K562 (cell line): ENCODE results near the gene SNRNP48. TPM values are rescaled to one million over a fixed set of nuclear protein-coding genes. Genes with fewer than 3 reads are reported as not detected.

Source experiments
- ATF1 ChIP-seq, 2 experiments: fragments of 450-650 bp in 1 of 2; IDR thresholded peaks; 2 replicates each; pipeline ENCODE4 v1.6.1; 2016; ENCODE audit warnings: missing compliant biosample characterization in 1 of 2, missing genetic modification characterization in 1 of 2
- BRD4 ChIP-seq: fragments of 200-600 bp; sonication (generic); IDR thresholded peaks from 2 replicates; pipeline ENCODE4 v1.6.1; 2017; ENCODE audit warnings: inconsistent platforms
- ELF4 ChIP-seq: fragments of 450-650 bp; formaldehyde crosslinking; IDR thresholded peaks from 2 replicates; pipeline ENCODE4 v1.4.0; 2022; ENCODE audit warnings: missing genetic modification characterization
- KLF16 ChIP-seq: IDR thresholded peaks from 2 replicates; pipeline ENCODE4 v1.6.1; 2016; ENCODE audit warnings: antibody characterized with exemption
- NFIX ChIP-seq: fragments of 250-450 bp; sonication (Bioruptor Pico); IDR thresholded peaks from 2 replicates; pipeline ENCODE4 v1.4.0; 2020; ENCODE audit warnings: low read depth, mild to moderate bottlenecking, moderate library complexity
- RAD21 ChIP-seq, 2 experiments: fragments of 250-450 bp in 1 of 2; fragments of 450-650 bp in 1 of 2; sonication (Bioruptor Pico) in 1 of 2; formaldehyde crosslinking in 1 of 2; IDR thresholded peaks in 1 of 2; conservative IDR thresholded peaks in 1 of 2; 2 replicates each; pipeline versions ENCODE4 v1.4.0 to v1.8.0; 2020 to 2022; ENCODE audit warnings: mild to moderate bottlenecking in 2 of 2, moderate library complexity in 1 of 2
- SOX6 ChIP-seq: fragments of 450-650 bp; IDR thresholded peaks from 2 replicates; pipeline ENCODE4 v1.6.1; 2014; ENCODE audit warnings: mild to moderate bottlenecking
- SRF ChIP-seq, 2 experiments: fragments of 250-450, 450-650 bp in 1 of 2; sonication (Bioruptor Pico) in 1 of 2; sonication (generic) in 1 of 2; formaldehyde crosslinking; IDR thresholded peaks; 2 replicates each; pipeline versions ENCODE4 v1.5.0 to v1.5.1; 2020 to 2022; ENCODE audit warnings: mild to moderate bottlenecking in 1 of 2, missing genetic modification reagents in 1 of 2
- STAG1 ChIP-seq: sonication (generic); formaldehyde crosslinking; IDR thresholded peaks from 2 replicates; pipeline ENCODE4 v1.5.0; 2020; ENCODE audit warnings: missing genetic modification reagents, borderline replicate concordance
- ZBTB5 ChIP-seq: fragments of 450-650 bp; IDR thresholded peaks from 2 replicates; pipeline ENCODE4 v1.6.1; 2017; ENCODE audit warnings: antibody characterized with exemption
- ZNF449 ChIP-seq: fragments of 250-450 bp; sonication (Bioruptor Pico); IDR thresholded peaks from 2 replicates; pipeline ENCODE4 v1.8.0; 2022; ENCODE audit warnings: moderate library complexity, mild to moderate bottlenecking, inconsistent platforms
- ZNF668 ChIP-seq: fragments of 250-450 bp; sonication (Bioruptor Pico); IDR thresholded peaks from 2 replicates; pipeline ENCODE4 v1.8.0; 2022; ENCODE audit warnings: mild to moderate bottlenecking, inconsistent platforms
- ZNF830 ChIP-seq: fragments of 250-450 bp; sonication (Bioruptor Pico); IDR thresholded peaks from 2 replicates; pipeline ENCODE4 v1.5.0; 2021; ENCODE audit warnings: mild to moderate bottlenecking
- polyA plus RNA-seq, 8 experiments: library from polyadenylated mRNA; depleted of rRNA in 4 of 8; stranded (reverse) in 5 of 8; unstranded in 3 of 8; fragments of >200 nt; fragmentation: Nextera tagmentation in 2 of 8; fragmentation: Illumina TruSeq in 1 of 8; extraction: Ambion mirVana in 2 of 8; extraction: Trizol in 1 of 8; gene quantifications; 2 replicates each; pipeline versions ENCODE4 v1.2.1 to v1.2.3, GENCODE V29; 2011 to 2014; ENCODE audit warnings: inconsistent platforms in 1 of 8, missing spikeins in 1 of 8
- total RNA-seq, 7 experiments: library from RNA; depleted of rRNA in 6 of 7; stranded (reverse); fragments of >200 nt in 6 of 7; fragmentation: Illumina TruSeq in 2 of 7; extraction: Trizol in 2 of 7; gene quantifications; 2 replicates each; pipeline versions ENCODE4 v1.2.1 to v1.2.3, GENCODE V29; 2011 to 2021; ENCODE audit warnings: low replicate concordance in 1 of 7
- TF ChIP-seq, protein P1 (sequence below): IDR thresholded peaks from 2 replicates; pipeline ENCODE4 v1.6.1; 2011; ENCODE audit warnings: borderline replicate concordance, low read depth, mild to moderate bottlenecking, moderate library complexity, low read length; ENCODE audit not compliant: insufficient read depth, poor library complexity, severe bottlenecking
- TF ChIP-seq, protein P2 (sequence below), 2 experiments: fragments of 450-650 bp in 1 of 2; sonication (generic) in 1 of 2; formaldehyde crosslinking in 1 of 2; IDR thresholded peaks in 1 of 2; conservative IDR thresholded peaks in 1 of 2; 2 replicates each; pipeline versions ENCODE4 v1.6.1 to v1.8.1; 2016 to 2023; ENCODE audit warnings: mild to moderate bottlenecking in 2 of 2, moderate library complexity in 2 of 2, inconsistent platforms in 1 of 2, missing genetic modification reagents in 1 of 2
- TF ChIP-seq, protein P3 (sequence below): sonication (generic); formaldehyde crosslinking; IDR thresholded peaks from 2 replicates; pipeline ENCODE4 v1.8.0; 2023; ENCODE audit warnings: mild to moderate bottlenecking, missing genetic modification reagents

The SNRNP48 gene
- total and polyA plus RNA-seq, 9 of the 15 experiments (the other 6 are each of a cell fraction or from before 2014, with no cell fraction given), result 6.2 to 32.9 (median 18.6) TPM

DNA sequence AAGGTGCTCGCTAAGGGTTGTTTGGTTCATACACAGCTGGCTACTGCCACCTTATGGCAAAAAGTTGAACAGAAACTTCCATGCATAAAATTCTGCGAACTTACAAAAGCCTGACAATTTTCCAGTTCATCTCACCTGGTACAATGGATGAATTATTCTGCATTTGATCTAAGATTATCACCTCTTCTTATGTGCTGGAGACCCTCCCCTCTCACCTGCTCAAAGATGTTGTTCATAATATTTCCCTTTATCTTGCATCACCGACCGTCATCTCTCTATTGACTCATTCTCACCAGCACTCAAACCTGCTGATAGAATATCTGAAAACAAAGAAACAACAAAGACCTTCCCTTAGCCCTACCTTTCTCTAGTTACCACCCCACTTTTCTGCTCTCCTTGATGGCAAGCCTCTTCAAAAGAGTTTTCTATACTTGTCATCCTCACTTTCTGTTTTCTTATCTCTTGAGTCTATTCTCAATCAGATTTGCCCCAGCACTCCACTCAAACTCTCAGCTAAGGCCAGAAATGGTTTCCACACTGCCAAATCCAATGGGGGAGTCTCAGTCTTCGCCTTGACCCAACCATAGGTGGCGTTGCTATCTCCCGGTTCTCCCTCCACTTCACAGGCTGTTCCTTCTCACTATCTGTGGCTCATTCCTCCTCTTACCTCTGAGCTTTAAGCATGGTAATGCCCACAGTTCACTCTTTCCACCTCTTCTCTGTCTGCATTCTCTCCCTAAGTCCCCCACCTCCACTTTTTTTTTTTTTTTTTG is 25.8 kb downstream of the SNRNP48 start (continued):
- TF ChIP-seq NFIX (CRISPR knock-in tag), result no peak
- TF ChIP-seq ZBTB5, result no peak
- no peak for TF ChIP-seq ATF1 (CRISPR knock-in tag; IDR thresholded peaks at IDR 0.05)
- TF ChIP-seq ATF1 (tag; IDR thresholded peaks at IDR 0.05), result 0 out of 2 replicates have a peak, but pooled peaks have one; percentile 10
- peak; percentile 19; the same call in 1 of the 2 replicates for TF ChIP-seq ELF4 (CRISPR knock-in tag)
- peak; percentile 19; the same call in 1 of the 2 replicates for TF ChIP-seq KLF16
- peak; percentile 41; the same call in 1 of the 2 replicates for TF ChIP-seq SOX6
- TF ChIP-seq STAG1 (CRISPR knock-in tag), result peak; percentile 68; the same call in 1 of the 2 replicates
- TF ChIP-seq, protein P1, sequence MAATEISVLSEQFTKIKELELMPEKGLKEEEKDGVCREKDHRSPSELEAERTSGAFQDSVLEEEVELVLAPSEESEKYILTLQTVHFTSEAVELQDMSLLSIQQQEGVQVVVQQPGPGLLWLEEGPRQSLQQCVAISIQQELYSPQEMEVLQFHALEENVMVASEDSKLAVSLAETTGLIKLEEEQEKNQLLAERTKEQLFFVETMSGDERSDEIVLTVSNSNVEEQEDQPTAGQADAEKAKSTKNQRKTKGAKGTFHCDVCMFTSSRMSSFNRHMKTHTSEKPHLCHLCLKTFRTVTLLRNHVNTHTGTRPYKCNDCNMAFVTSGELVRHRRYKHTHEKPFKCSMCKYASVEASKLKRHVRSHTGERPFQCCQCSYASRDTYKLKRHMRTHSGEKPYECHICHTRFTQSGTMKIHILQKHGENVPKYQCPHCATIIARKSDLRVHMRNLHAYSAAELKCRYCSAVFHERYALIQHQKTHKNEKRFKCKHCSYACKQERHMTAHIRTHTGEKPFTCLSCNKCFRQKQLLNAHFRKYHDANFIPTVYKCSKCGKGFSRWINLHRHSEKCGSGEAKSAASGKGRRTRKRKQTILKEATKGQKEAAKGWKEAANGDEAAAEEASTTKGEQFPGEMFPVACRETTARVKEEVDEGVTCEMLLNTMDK, result peak; percentile 40
- TF ChIP-seq, protein P2, sequence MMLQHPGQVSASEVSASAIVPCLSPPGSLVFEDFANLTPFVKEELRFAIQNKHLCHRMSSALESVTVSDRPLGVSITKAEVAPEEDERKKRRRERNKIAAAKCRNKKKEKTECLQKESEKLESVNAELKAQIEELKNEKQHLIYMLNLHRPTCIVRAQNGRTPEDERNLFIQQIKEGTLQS (IDR thresholded peaks at IDR 0.05), result peak; percentile 82
- TF ChIP-seq, protein P2 (CRISPR knock-in tag; conservative IDR thresholded peaks at IDR 0.05), result peak; percentile 77; the same call in 1 of the 2 replicates
- TF ChIP-seq ZNF830 (CRISPR knock-in tag), result no peak
- no peak for TF ChIP-seq ZNF668 (CRISPR knock-in tag)
- TF ChIP-seq BRD4, result no peak
- no peak for TF ChIP-seq ZNF449 (CRISPR knock-in tag)
- TF ChIP-seq SRF (CRISPR knock-in tag; IDR thresholded peaks at IDR 0.05), result 0 out of 4 replicates have a peak, but pooled peaks of 1 of the 2 experiments have one; percentile 25
- TF ChIP-seq RAD21 (CRISPR knock-in tag; conservative IDR thresholded peaks at IDR 0.05 in 1 of 2, IDR thresholded peaks at IDR 0.05 in 1 of 2), result peak; percentile 92 to 94
- TF ChIP-seq, protein P3, sequence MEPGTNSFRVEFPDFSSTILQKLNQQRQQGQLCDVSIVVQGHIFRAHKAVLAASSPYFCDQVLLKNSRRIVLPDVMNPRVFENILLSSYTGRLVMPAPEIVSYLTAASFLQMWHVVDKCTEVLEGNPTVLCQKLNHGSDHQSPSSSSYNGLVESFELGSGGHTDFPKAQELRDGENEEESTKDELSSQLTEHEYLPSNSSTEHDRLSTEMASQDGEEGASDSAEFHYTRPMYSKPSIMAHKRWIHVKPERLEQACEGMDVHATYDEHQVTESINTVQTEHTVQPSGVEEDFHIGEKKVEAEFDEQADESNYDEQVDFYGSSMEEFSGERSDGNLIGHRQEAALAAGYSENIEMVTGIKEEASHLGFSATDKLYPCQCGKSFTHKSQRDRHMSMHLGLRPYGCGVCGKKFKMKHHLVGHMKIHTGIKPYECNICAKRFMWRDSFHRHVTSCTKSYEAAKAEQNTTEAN (CRISPR knock-in tag), result no peak
